Measurements from ENCODE around the gene KCNAB1. TPM values are rescaled to one million over a fixed set of nuclear protein-coding genes. Genes with fewer than 3 reads are reported as not detected.

The KCNAB1 gene
- total RNA-seq, 4 donors from 2014 or later: 4.2 to 11.4 (median 7.8) TPM

- WGBS, 2 donors: 75 to 77% methylated on average over 3 of the region's 3 CpGs
- no peaks in the 10 kb centered on the region for H3K36me3 ChIP-seq
- TF ChIP-seq EP300 (IDR thresholded peaks at IDR 0.05): no peak
- no peak for TF ChIP-seq POLR2A (IDR thresholded peaks at IDR 0.05)
- no peak for TF ChIP-seq CTCF (IDR thresholded peaks at IDR 0.05)
These were observed 289.3 kb downstream of the KCNAB1 start for GRCh38 chr3:156409694-156410093.

GRCh38 chr3:156412600-156412999 lies 292.2 kb downstream of the KCNAB1 start:
- H3K9me3 ChIP-seq: no peaks in the 10 kb centered on the region
- no peaks in the 10 kb centered on the region for H3K36me3 ChIP-seq
- 89 to 100% methylated on average over 1 of the region's 1 CpG for WGBS, 2 donors
- no peaks in the 10 kb centered on the region for H3K27me3 ChIP-seq
- H3K4me1 ChIP-seq: no peaks in the 10 kb centered on the region
- no peak overlapping the region for H3K4me3 ChIP-seq
- DNase-seq (ENCODE audit: low spot score in 2 of 2): no peak
- H3K27ac ChIP-seq: no peak overlapping the region
- TF ChIP-seq EP300 (IDR thresholded peaks at IDR 0.05) (no peak), POLR2A (IDR thresholded peaks at IDR 0.05) (no peak), CTCF (IDR thresholded peaks at IDR 0.05) (no peak)

More at GRCh38 chr3:156409694-156410093, 289.3 kb downstream of the KCNAB1 start:
- Histone ChIP-seq H3K9me3 (no peaks in the 10 kb centered on the region), H3K27ac (no peak overlapping the region), H3K4me3 (no peak overlapping the region), H3K27me3 (no peaks in the 10 kb centered on the region), H3K4me1 (peaks cover 0 to under 1% (median 0%) of the 10 kb centered on the region in 4 donors)
- DNase-seq (ENCODE audit: low spot score in 2 of 2): no peak

- Histone ChIP-seq H3K4me3 (no peak overlapping the region), H3K27ac (no peak overlapping the region), H3K27me3 (no peaks in the 10 kb centered on the region), H3K9me3 (no peaks in the 10 kb centered on the region), H3K36me3 (no peaks in the 10 kb centered on the region), H3K4me1 (no peaks in the 10 kb centered on the region)
- no peak for DNase-seq (ENCODE audit: low spot score in 2 of 2)
- 88 to 89% methylated on average over 4 of the region's 4 CpGs for WGBS, 2 donors
- TF ChIP-seq CTCF (IDR thresholded peaks at IDR 0.05) (no peak), POLR2A (IDR thresholded peaks at IDR 0.05) (no peak), EP300 (IDR thresholded peaks at IDR 0.05) (no peak)
These were observed 293.0 kb downstream of the KCNAB1 start for GRCh38 chr3:156413293-156413892.

GRCh38 chr3:156416846-156417558 lies 296.6 kb downstream of the KCNAB1 start:
- no peaks in the 10 kb centered on the region for H3K27me3 ChIP-seq
- no peaks in the 10 kb centered on the region for H3K4me1 ChIP-seq
- WGBS, 2 donors: 88 to 89% methylated on average over 3 of the region's 3 CpGs
- TF ChIP-seq POLR2A (IDR thresholded peaks at IDR 0.05): no peak
- no peak for TF ChIP-seq CTCF (IDR thresholded peaks at IDR 0.05)
- TF ChIP-seq EP300 (IDR thresholded peaks at IDR 0.05): no peak
- H3K9me3 ChIP-seq: no peaks in the 10 kb centered on the region
- H3K36me3 ChIP-seq: no peaks in the 10 kb centered on the region
- no peak overlapping the region for H3K27ac ChIP-seq
- no peak for DNase-seq (ENCODE audit: low spot score in 2 of 2)
- H3K4me3 ChIP-seq: no peak overlapping the region

- TF ChIP-seq CTCF (IDR thresholded peaks at IDR 0.05): no peak
- no peak for TF ChIP-seq EP300 (IDR thresholded peaks at IDR 0.05)
- no peaks in the 10 kb centered on the region for H3K9me3 ChIP-seq
- 75 to 77% methylated on average over 4 of the region's 4 CpGs for WGBS, 2 donors
- no peaks in the 10 kb centered on the region for H3K27me3 ChIP-seq
- H3K4me1 ChIP-seq: no peaks in the 10 kb centered on the region
- no peak for DNase-seq (ENCODE audit: low spot score in 2 of 2)
- H3K36me3 ChIP-seq: no peaks in the 10 kb centered on the region
- H3K27ac ChIP-seq: no peak overlapping the region
- H3K4me3 ChIP-seq: no peak overlapping the region
These were observed 297.3 kb downstream of the KCNAB1 start for GRCh38 chr3:156417559-156418132.

All from tibial nerve (tissue), 4 donors.